ENCODE measurements around the gene WWC2.

Gene WWC2

GRCh38 chr4:183349673-183350072 is 250.6 kb downstream of the WWC2 start:
- FAIRE-seq (no peak), DNase-seq (ENCODE audit: low spot score) (no peak)

DNA sequence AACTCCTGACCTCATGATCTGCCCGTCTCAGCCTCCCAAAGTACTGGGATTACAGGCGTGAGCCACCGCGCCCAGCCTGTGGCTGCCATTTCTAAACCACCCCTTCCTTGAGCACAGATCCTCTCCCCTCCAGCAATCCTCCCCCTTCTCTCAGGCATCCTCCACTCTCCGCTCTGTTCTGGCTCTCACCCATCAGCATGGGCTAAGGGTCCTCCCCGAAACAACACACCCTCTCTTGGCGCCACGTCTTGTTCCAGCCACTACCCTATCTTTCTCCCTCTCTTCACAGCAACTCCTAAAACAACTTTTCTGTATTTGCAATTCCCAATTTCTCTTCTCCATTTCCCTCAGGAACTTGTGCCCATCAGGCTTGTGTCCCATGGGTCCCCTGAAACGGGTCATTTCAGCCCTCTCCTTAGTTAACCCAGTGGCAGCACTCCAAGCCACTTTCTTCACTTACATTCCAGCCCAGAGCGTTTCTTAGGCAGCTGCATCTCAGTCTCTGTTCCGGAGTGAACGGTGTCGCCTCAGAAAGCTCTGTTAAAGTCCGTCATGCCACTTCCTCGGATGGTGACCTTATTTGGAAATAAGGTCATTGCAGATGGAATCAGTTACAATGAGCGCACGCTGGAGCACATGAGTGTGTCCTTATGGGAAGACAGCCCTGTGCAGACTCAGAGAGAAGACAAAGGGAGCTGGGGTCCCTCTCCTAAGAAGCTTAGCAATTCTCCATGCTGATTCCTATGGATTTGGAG is 251.4 kb downstream of the WWC2 start:
- FAIRE-seq = no peak
- no peak for DNase-seq (ENCODE audit: low spot score)

GRCh38 chr4:183352546-183352945 is 253.5 kb downstream of the WWC2 start:
- DNase-seq (ENCODE audit: low spot score) (no peak), FAIRE-seq (no peak)

- DNase-seq (ENCODE audit: low spot score) (no peak), FAIRE-seq (no peak)
Measured at GRCh38 chr4:183353557-183353956, 254.5 kb downstream of the WWC2 start.

GRCh38 chr4:183354219-183354618 is 255.2 kb downstream of the WWC2 start:
- DNase-seq (ENCODE audit: low spot score) (no peak), FAIRE-seq (no peak)

DNA sequence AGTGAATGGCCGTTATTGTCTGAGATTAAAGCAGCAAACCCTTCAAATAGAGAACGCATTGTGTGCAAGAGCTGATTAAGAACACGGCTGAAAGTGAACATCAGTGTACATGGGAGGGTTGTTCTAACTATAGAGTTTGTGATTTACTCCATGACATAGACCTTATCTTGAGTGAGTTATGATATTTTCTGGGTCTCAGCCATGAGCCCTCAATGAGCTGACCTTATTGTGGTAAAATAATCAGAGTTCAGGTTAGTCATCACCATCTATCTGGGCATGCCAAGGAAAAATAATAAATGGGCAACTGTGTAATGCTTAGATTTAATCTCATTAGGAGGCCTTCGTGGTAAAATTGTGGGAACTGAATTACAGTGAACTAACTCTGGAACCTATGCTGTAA is 256.3 kb downstream of the WWC2 start:
- DNase-seq (ENCODE audit: low spot score) (peak; percentile 51), FAIRE-seq (no peak)

- no peak for DNase-seq (ENCODE audit: low spot score)
- FAIRE-seq = no peak
Measured at GRCh38 chr4:183356173-183356830, 257.2 kb downstream of the WWC2 start.

GRCh38 chr4:183356931-183357675 is 258.0 kb downstream of the WWC2 start:
- no peak for DNase-seq (ENCODE audit: low spot score)
- no peak for FAIRE-seq

DNA sequence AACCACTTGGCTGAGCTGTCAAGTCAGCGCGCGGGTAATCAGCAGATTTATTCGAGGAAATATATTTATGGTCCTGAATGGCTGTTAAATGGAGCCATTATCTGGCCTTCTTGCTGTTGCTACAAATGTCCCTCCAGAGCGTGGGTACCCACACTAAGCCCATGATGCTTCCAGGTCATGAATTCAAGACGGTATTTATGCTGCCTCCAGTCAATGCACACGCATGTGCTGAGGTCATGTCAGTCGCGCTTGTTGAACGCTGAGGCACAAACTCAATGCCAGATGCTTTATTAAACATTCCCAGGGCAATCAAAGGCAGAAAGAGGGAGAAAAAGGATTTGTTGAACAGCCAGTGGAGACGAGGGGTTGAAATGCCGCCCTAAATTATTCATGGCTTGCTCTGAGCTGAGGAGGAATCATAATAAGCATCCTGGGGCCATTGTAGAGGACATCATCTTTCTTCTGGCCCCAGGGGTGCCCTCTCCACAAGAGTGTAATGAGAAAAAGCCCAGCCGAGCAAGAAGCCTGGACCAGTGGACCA is 259.2 kb downstream of the WWC2 start:
- DNase-seq (ENCODE audit: low spot score) (no peak), FAIRE-seq (peak; percentile 56)

DNA sequence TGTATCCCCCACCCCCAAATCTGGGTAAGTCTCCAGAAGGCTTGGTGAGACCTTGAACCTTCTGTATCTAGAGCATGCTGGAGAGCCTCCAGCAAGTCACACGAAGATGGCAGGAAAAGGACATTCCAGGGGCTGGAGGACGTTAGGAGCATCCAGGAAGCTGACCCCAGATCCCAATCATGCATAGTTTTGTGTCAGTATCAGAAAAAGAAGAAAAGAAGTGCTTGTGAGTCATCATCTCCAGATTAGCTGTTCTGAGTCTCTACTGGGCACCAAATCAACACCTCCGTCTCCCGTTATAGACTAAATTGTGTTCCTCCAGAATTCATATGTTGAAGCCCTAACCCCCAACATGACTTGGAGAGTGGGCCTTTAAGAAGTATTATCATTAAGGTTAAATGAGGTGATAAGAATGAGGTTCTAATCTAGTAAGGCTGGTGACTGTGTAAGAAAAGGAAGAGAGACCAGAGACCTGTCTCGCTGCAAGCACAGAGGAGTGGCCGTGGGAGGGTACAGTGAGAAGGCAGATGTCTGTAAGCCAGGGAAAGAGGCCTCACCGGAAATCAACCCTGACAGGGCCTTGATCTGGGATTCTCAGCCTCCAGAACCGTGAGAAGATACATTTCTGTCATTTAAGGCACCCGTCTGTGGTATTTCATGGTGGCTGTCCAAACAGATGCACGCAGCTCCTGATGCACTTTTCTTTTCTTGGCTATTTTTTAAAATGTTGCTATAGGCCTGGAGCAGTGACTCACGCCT is 261.3 kb downstream of the WWC2 start:
- DNase-seq (ENCODE audit: low spot score) (peak; percentile 29), FAIRE-seq (no peak)

DNA sequence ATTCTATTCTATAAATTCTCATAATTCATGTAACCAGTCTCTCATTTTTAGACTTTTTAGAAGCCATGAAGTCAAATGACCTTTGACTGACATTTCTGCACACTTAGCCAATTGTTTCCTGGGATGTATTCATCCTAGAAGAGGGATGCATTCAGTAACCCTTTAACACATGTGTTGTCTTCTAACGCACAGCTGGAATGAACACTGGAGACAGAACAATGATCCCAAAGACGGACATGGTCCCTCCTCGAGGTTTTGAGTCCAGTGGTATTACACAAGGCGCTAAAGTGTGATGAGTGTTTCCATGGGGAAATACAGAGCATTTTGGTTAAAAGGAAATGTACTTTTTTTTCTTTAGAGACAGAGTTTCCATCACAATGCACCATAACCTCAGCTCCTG is 263.0 kb downstream of the WWC2 start:
- DNase-seq (ENCODE audit: low spot score) = no peak
- FAIRE-seq = no peak

DNA sequence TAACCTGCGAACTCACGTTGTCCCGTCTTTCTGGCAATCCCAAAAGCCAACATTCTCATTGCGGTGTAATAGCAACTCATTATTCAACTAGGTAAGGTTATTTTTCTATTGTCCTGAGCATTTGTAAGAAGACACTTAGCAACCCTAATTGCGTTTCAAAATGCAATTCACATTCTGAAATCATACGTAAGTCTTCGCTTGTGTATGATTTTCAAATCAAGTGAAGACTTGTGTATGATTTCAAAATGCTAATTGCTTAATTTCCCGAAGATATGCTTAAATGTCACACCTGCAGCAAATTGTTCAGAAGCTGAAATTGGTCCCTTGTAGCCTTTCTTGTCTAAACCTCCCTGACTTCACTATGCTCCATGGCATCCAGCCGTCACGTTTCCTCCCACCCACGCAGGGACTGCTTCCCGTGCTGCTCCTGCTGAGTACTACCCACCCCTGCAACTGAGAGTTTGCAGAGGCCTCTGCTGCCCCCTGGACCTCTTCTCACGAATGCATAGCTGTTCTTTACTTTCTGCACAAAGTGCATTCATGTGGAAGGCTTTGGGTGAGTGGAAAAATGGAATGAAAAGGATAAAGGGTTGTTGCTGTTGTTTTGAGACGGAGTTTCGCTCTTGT is 264.0 kb downstream of the WWC2 start:
- FAIRE-seq (no peak), DNase-seq (ENCODE audit: low spot score) (no peak)

DNA sequence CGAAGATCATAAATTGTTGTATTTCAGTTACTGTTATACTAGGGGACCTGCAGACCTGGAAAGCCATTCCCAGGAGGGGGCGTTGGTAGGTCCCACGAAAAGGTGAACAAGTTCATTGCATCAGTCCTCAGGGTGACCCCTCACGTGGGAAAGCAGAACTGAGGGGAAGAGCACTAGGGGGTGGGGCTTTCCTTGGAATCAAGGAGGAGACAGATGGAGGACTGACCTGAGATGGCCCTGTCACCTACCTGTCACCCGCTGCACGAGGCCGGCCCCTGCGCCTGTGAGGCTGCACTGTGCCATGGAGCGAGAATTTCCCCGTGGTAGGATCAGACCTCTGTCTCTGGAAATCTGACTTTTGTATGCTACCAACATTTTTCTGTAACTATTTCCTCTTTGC is 265.0 kb downstream of the WWC2 start:
- DNase-seq (ENCODE audit: low spot score) (no peak), FAIRE-seq (no peak)

DNA sequence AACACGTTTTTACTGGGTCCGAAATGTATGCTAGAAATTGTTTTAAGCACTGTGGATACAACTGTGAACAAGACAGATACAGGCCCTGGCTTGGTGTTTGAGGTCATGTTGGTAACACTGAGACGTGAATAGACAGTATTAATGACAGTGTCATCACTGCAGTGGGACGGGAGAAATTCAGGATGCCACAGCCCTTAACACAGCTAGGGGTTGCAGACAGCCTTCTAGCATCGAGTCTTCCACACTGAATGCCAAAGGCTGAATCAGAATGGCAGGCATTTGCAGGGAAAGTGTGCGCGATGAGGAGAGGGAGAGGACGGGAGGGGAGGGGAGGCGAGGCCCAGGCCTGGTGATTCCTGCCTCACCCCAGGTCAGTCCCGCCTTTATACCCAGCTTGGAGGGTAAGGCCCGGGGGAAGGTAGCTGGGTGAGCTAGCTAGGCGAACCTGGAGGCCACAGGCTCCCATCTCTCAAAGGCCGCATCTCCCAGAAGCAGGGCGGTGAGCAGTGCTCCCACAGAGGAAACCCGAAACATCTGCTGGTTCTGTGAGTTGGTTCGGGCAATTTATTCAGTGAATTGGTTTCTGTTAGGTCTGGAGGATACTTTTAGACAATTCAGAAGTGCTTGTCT is 267.3 kb downstream of the WWC2 start:
- DNase-seq (ENCODE audit: low spot score) = no peak
- FAIRE-seq = no peak

DNA sequence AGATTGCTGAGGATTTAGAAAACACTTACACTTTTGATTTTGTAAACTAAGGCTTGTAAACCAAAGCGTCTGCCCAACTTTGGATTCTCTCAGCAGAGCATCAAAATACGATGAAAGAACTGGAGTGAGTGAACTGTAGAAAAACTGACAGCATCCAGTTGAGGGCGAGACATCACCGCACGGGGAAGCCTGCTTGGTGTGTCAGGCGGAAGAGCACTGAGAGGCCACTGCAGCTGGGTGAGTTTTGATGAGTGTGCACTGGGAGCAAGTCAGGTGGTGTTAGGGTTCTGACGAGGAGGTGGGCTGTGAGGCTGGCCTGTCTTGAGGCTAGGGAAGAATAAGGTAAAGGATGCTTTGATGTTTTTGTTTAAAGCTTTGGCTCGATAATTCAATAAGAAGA is 270.0 kb downstream of the WWC2 start:
- FAIRE-seq (no peak), DNase-seq (ENCODE audit: low spot score) (no peak)

All from urothelium cell line (cell line).